Activated T-helper 1 cell treated with anti-CD3 and anti-CD28 coated beads, Interleukin-12 subunit alpha, Interleukin-12 subunit beta, Interleukin-2, Interleukin-4 antibody, amounts not matched to agents 30 ng/mL and 10 ng/mL and 1 ng/mL, durations not matched to agents 14 hours and 24 hours and 36 hours (primary cell): ENCODE measurements around the gene TMEM176B. TPM values are rescaled to one million over a fixed set of nuclear protein-coding genes. Genes with fewer than 3 reads are reported as not detected.

Source experiments
- DNase-seq: peaks from one replicate; pipeline ENCODE4 v3.0.0; 2021; ENCODE audit warnings: low spot score
- H3K27ac Mint-ChIP-seq: one replicate; pipeline ENCODE4 v1.8.0; 2021; ENCODE audit warnings: mild to moderate bottlenecking, mixed read lengths
- H3K27me3 Mint-ChIP-seq: one replicate; pipeline ENCODE4 v1.8.0; 2022; ENCODE audit warnings: mild to moderate bottlenecking, moderate library complexity, mixed read lengths; ENCODE audit not compliant: insufficient read depth
- H3K36me3 Mint-ChIP-seq: one replicate; pipeline ENCODE4 v1.8.0; 2021; ENCODE audit warnings: low read depth, mixed read lengths
- H3K4me1 Mint-ChIP-seq: one replicate; pipeline ENCODE4 v1.8.0; 2021; ENCODE audit warnings: low read depth, mixed read lengths
- H3K4me3 Mint-ChIP-seq: one replicate; pipeline ENCODE4 v1.8.0; 2021; ENCODE audit warnings: mild to moderate bottlenecking, moderate library complexity, mixed read lengths
- H3K9me3 Mint-ChIP-seq: one replicate; pipeline ENCODE4 v1.8.0; 2021; ENCODE audit warnings: mixed read lengths
- intact Hi-C: fragments of 100-400 bp; cut with micrococcal nuclease; formaldehyde crosslinking; loops from one replicate; pipeline ENCODE4 v1.15.1; 2024
- total RNA-seq: library from RNA; stranded (reverse); gene quantifications from 2 replicates; pipeline ENCODE4 v1.2.3, GENCODE V29; 2022

Gene TMEM176B
- total RNA-seq, 1 donor from 2014 or later = not detected

- Mint-ChIP-seq H3K4me1 (peaks cover 84% of the 10 kb centered on the region), H3K27me3 (peaks cover 3% of the 10 kb centered on the region), H3K4me3 (no peak overlapping the region), H3K9me3 (peaks cover 4% of the 10 kb centered on the region), H3K36me3 (peaks cover 8% of the 10 kb centered on the region), H3K27ac (peak overlapping the region; percentile 37)
- intact Hi-C loops = no loop called here
- no peak for DNase-seq
Measured at GRCh38 chr7:150751702-150752101, 48.5 kb downstream of the TMEM176B start.

GRCh38 chr7:150748376-150748775 is 51.8 kb downstream of the TMEM176B start:
- no peak for DNase-seq
- no peaks in the 10 kb centered on the region for H3K27me3 Mint-ChIP-seq
- peak overlapping the region; percentile 84 for H3K27ac Mint-ChIP-seq
- H3K9me3 Mint-ChIP-seq = no peaks in the 10 kb centered on the region
- H3K4me1 Mint-ChIP-seq = peaks cover 85% of the 10 kb centered on the region
- peaks cover 34% of the 10 kb centered on the region for H3K36me3 Mint-ChIP-seq
- peak overlapping the region; percentile 48 for H3K4me3 Mint-ChIP-seq
- intact Hi-C loops = no loop called here

- H3K9me3 Mint-ChIP-seq = no peaks in the 10 kb centered on the region
- peaks cover 89% of the 10 kb centered on the region for H3K4me1 Mint-ChIP-seq
- H3K27ac Mint-ChIP-seq = peak overlapping the region; percentile 84
- H3K27me3 Mint-ChIP-seq = no peaks in the 10 kb centered on the region
- H3K36me3 Mint-ChIP-seq = peaks cover 49% of the 10 kb centered on the region
- peak overlapping the region; percentile 82 for H3K4me3 Mint-ChIP-seq
- no peak for DNase-seq
- intact Hi-C loops = no loop called here
Measured at GRCh38 chr7:150746921-150747320, 53.2 kb downstream of the TMEM176B start.

- H3K4me1 Mint-ChIP-seq = peaks cover 95% of the 10 kb centered on the region
- intact Hi-C loops = no loop called here
- H3K36me3 Mint-ChIP-seq = peaks cover 59% of the 10 kb centered on the region
- no peak for DNase-seq
- H3K4me3 Mint-ChIP-seq = peak overlapping the region; percentile 97
- no peaks in the 10 kb centered on the region for H3K27me3 Mint-ChIP-seq
- peak overlapping the region; percentile 86 for H3K27ac Mint-ChIP-seq
- H3K9me3 Mint-ChIP-seq = no peaks in the 10 kb centered on the region
Measured at GRCh38 chr7:150745876-150746275, 54.3 kb downstream of the TMEM176B start.

- intact Hi-C loops = no loop called here
- no peak for DNase-seq
- Mint-ChIP-seq H3K4me1 (peaks cover 95% of the 10 kb centered on the region), H3K9me3 (no peaks in the 10 kb centered on the region), H3K4me3 (peak overlapping the region; percentile 97), H3K27ac (peak overlapping the region; percentile 88), H3K36me3 (peaks cover 67% of the 10 kb centered on the region), H3K27me3 (no peaks in the 10 kb centered on the region)
Measured at GRCh38 chr7:150745086-150745485, 55.1 kb downstream of the TMEM176B start.

- H3K4me1 Mint-ChIP-seq = peaks cover 96% of the 10 kb centered on the region
- H3K9me3 Mint-ChIP-seq = no peaks in the 10 kb centered on the region
- peak overlapping the region; percentile 97 for H3K4me3 Mint-ChIP-seq
- DNase-seq = no peak
- intact Hi-C loops = no loop called here
- H3K27ac Mint-ChIP-seq = peak overlapping the region; percentile 88
- peaks cover 74% of the 10 kb centered on the region for H3K36me3 Mint-ChIP-seq
- H3K27me3 Mint-ChIP-seq = no peaks in the 10 kb centered on the region
Measured at GRCh38 chr7:150744041-150744656, 56.0 kb downstream of the TMEM176B start.

- no peaks in the 10 kb centered on the region for H3K9me3 Mint-ChIP-seq
- peaks cover 86% of the 10 kb centered on the region for H3K4me1 Mint-ChIP-seq
- peak overlapping the region; percentile 97 for H3K4me3 Mint-ChIP-seq
- H3K36me3 Mint-ChIP-seq = peaks cover 76% of the 10 kb centered on the region
- peak overlapping the region; percentile 89 for H3K27ac Mint-ChIP-seq
- no peaks in the 10 kb centered on the region for H3K27me3 Mint-ChIP-seq
- no peak for DNase-seq
- intact Hi-C loops = no loop called here
Measured at GRCh38 chr7:150742286-150742968, 57.7 kb downstream of the TMEM176B start.

Other genes with a start within 250 kb of the TMEM176B start
- 84.2 and 87.4 TPM in 2 replicates for gene GIMAP4, start 233.0 kb downstream of the TMEM176B start, total RNA-seq
- gene GIMAP6, start 168.0 kb downstream of the TMEM176B start, total RNA-seq = 38.7 and 41.3 TPM in 2 replicates
- 24.7 and 29.7 TPM in 2 replicates for gene GIMAP2, start 114.7 kb downstream of the TMEM176B start, total RNA-seq
- 4.6 and 4.9 TPM in 2 replicates for gene GIMAP1, start 83.8 kb downstream of the TMEM176B start, total RNA-seq
- gene GIMAP5, start 62.9 kb downstream of the TMEM176B start, total RNA-seq = 53.8 and 59.7 TPM in 2 replicates
- not detected in 2 replicates for gene TMEM176A, start 405 bp upstream of the TMEM176B start, total RNA-seq
- gene AOC1, start 52.2 kb upstream of the TMEM176B start, total RNA-seq = not detected in 2 replicates
- gene KCNH2, start 178.0 kb upstream of the TMEM176B start, total RNA-seq = 0.20 and 0.49 TPM in 2 replicates
- 12.2 and 12.8 TPM in 2 replicates for gene NOS3, start 190.7 kb upstream of the TMEM176B start, total RNA-seq
- 4.7 and 6.3 TPM in 2 replicates for gene ATG9B, start 224.1 kb upstream of the TMEM176B start, total RNA-seq
- gene ABCB8, start 228.1 kb upstream of the TMEM176B start, total RNA-seq = 56.9 and 57.9 TPM in 2 replicates
- gene ASIC3, start 248.2 kb upstream of the TMEM176B start, total RNA-seq = 1.9 and 4.1 TPM in 2 replicates